K562 (cell line): ENCODE data around the gene TAF10. TPM values are rescaled to one million over a fixed set of nuclear protein-coding genes. Genes with fewer than 3 reads are reported as not detected.

ENCODE experiments used
- ARID1B ChIP-seq: fragments of 450-650 bp; IDR thresholded peaks from 2 replicates; pipeline ENCODE4 v1.6.1; 2016; ENCODE audit warnings: antibody characterized with exemption, mild to moderate bottlenecking, inconsistent platforms
- C11orf30 ChIP-seq: fragments of 450-650 bp; IDR thresholded peaks from 2 replicates; pipeline ENCODE4 v1.6.1; 2016; ENCODE audit warnings: low read depth, mild to moderate bottlenecking
- CHD4 ChIP-seq: fragments of 200-600 bp; sonication (generic); IDR thresholded peaks from 3 replicates; pipeline ENCODE4 v1.6.1; 2012; ENCODE audit warnings: low read depth, mild to moderate bottlenecking, mixed read lengths, low read length, inconsistent platforms; ENCODE audit not compliant: insufficient read depth, insufficient replicate concordance, poor library complexity, severe bottlenecking
- ETS1 ChIP-seq: conservative IDR thresholded peaks from 2 replicates; pipeline ENCODE4 v1.6.1; 2011; ENCODE audit warnings: low read depth, mild to moderate bottlenecking, low read length; ENCODE audit not compliant: control insufficient read depth
- ETV5 ChIP-seq: sonication (generic); formaldehyde crosslinking; IDR thresholded peaks from 2 replicates; pipeline ENCODE4 v1.4.0; 2020; ENCODE audit warnings: low read depth, mild to moderate bottlenecking, missing genetic modification reagents
- HDAC1 ChIP-seq, 2 experiments: fragments of 450-650 bp; IDR thresholded peaks; 2 replicates each; pipeline ENCODE4 v1.6.1; 2016 to 2017; ENCODE audit warnings: inconsistent platforms in 1 of 2, mild to moderate bottlenecking in 1 of 2, moderate library complexity in 1 of 2
- HOMEZ ChIP-seq: fragments of 250-450 bp; sonication (Bioruptor Pico); IDR thresholded peaks from 2 replicates; pipeline ENCODE4 v1.4.0; 2020; ENCODE audit warnings: mild to moderate bottlenecking, moderate library complexity
- PBX2 ChIP-seq, 2 experiments: IDR thresholded peaks in 1 of 2; conservative IDR thresholded peaks in 1 of 2; 2 replicates each; pipeline ENCODE4 v1.6.1; 2016; ENCODE audit warnings: low read depth in 2 of 2, mild to moderate bottlenecking in 1 of 2, missing compliant biosample characterization in 1 of 2, missing genetic modification characterization in 1 of 2, moderate library complexity in 1 of 2
- RBM34 ChIP-seq: fragments of 200-400 bp; formaldehyde crosslinking; IDR thresholded peaks from 2 replicates; pipeline ENCODE4 v1.6.1; 2018; ENCODE audit warnings: low read length, borderline replicate concordance; ENCODE audit not compliant: insufficient read depth
- SMARCA5 ChIP-seq: fragments of 450-650 bp; IDR thresholded peaks from 2 replicates; pipeline ENCODE4 v1.6.1; 2016
- SP2 ChIP-seq: IDR thresholded peaks from 2 replicates; pipeline ENCODE4 v1.6.1; 2011; ENCODE audit warnings: mild to moderate bottlenecking, low read depth, low read length, moderate library complexity; ENCODE audit not compliant: poor library complexity, severe bottlenecking; ENCODE audit errors: extremely low read depth
- TAL1 ChIP-seq: fragments of 450-650 bp; IDR thresholded peaks from 2 replicates; pipeline ENCODE4 v1.6.1; 2016; ENCODE audit warnings: mild to moderate bottlenecking
- TEAD4 ChIP-seq, 2 experiments: sonication (generic) in 1 of 2; formaldehyde crosslinking in 1 of 2; IDR thresholded peaks; 2 replicates each; pipeline versions ENCODE4 v1.6.1 to v1.8.0; 2012 to 2022; ENCODE audit warnings: borderline replicate concordance in 1 of 2, inconsistent platforms in 1 of 2, low read length in 1 of 2, mild to moderate bottlenecking in 1 of 2, missing genetic modification reagents in 1 of 2
- THRA ChIP-seq: fragments of 450-650 bp; IDR thresholded peaks from 2 replicates; pipeline ENCODE4 v1.6.1; 2017; ENCODE audit warnings: mild to moderate bottlenecking, moderate library complexity
- ZFP36 ChIP-seq: fragments of 150-350 bp; IDR thresholded peaks from 2 replicates; pipeline ENCODE4 v1.6.1; 2018; ENCODE audit warnings: low read length, low read depth; ENCODE audit not compliant: partially characterized antibody
- ZKSCAN1 ChIP-seq: fragments of 150-350 bp; IDR thresholded peaks from 2 replicates; pipeline ENCODE4 v1.6.1; 2016; ENCODE audit warnings: low read depth, low read length
- ZNF232 ChIP-seq: sonication (generic); formaldehyde crosslinking; IDR thresholded peaks from 2 replicates; pipeline ENCODE4 v1.8.0; 2022; ENCODE audit warnings: mild to moderate bottlenecking, missing genetic modification reagents
- ZNF316 ChIP-seq: fragments of 450-650 bp; IDR thresholded peaks from 2 replicates; pipeline ENCODE4 v1.6.1; 2016
- polyA plus RNA-seq, 8 experiments: library from polyadenylated mRNA; depleted of rRNA in 4 of 8; stranded (reverse) in 5 of 8; unstranded in 3 of 8; fragments of >200 nt; fragmentation: Nextera tagmentation in 2 of 8; fragmentation: Illumina TruSeq in 1 of 8; extraction: Ambion mirVana in 2 of 8; extraction: Trizol in 1 of 8; gene quantifications; 2 replicates each; pipeline versions ENCODE4 v1.2.1 to v1.2.3, GENCODE V29; 2011 to 2014; ENCODE audit warnings: inconsistent platforms in 1 of 8, missing spikeins in 1 of 8
- total RNA-seq, 7 experiments: library from RNA; depleted of rRNA in 6 of 7; stranded (reverse); fragments of >200 nt in 6 of 7; fragmentation: Illumina TruSeq in 2 of 7; extraction: Trizol in 2 of 7; gene quantifications; 2 replicates each; pipeline versions ENCODE4 v1.2.1 to v1.2.3, GENCODE V29; 2011 to 2021; ENCODE audit warnings: low replicate concordance in 1 of 7

Gene TAF10
- total and polyA plus RNA-seq, 9 of the 15 experiments (the other 6 are each of a cell fraction or from before 2014, with no cell fraction given): 19.5 to 197 (median 121) TPM

- TF ChIP-seq HDAC1 (IDR thresholded peaks at IDR 0.05) (peak in 1 of 2 experiments; percentile 95; a peak in 2 of 4 replicates), ZNF232 (CRISPR knock-in tag) (no peak), SP2 (no peak), ETS1 (peak; percentile 91; the same call in 1 of the 2 replicates), HOMEZ (no peak), ZNF316 (peak; percentile 100), C11orf30 (peak; percentile 100), CHD4 (no peak), ZFP36 (peak; percentile 1), ARID1B (peak; percentile 84), THRA (no peak), PBX2 (CRISPR knock-in tag; IDR thresholded peaks at IDR 0.05; ENCODE audit: low read depth) (peak; percentile 73), PBX2 (tag; conservative IDR thresholded peaks at IDR 0.05; ENCODE audit: low read depth) (peak; percentile 96), SMARCA5 (no peak), TAL1 (peak; percentile 51; the same call in 1 of the 2 replicates), ETV5 (0 out of 2 replicates have a peak, but pooled peaks have one; percentile 19), RBM34 (no peak), TEAD4 (IDR thresholded peaks at IDR 0.05; ENCODE audit: low read length) (peak; percentile 43; the same call in 1 of the 2 replicates), TEAD4 (CRISPR knock-in tag; IDR thresholded peaks at IDR 0.05; ENCODE audit: borderline replicate concordance) (no peak), ZKSCAN1 (peak; percentile 54; the same call in 1 of the 2 replicates)
Observed at GRCh38 chr11:6568191-6568918, 43.7 kb downstream of the TAF10 start (continued).
